Measurements from ENCODE around the gene TEK.

DNA sequence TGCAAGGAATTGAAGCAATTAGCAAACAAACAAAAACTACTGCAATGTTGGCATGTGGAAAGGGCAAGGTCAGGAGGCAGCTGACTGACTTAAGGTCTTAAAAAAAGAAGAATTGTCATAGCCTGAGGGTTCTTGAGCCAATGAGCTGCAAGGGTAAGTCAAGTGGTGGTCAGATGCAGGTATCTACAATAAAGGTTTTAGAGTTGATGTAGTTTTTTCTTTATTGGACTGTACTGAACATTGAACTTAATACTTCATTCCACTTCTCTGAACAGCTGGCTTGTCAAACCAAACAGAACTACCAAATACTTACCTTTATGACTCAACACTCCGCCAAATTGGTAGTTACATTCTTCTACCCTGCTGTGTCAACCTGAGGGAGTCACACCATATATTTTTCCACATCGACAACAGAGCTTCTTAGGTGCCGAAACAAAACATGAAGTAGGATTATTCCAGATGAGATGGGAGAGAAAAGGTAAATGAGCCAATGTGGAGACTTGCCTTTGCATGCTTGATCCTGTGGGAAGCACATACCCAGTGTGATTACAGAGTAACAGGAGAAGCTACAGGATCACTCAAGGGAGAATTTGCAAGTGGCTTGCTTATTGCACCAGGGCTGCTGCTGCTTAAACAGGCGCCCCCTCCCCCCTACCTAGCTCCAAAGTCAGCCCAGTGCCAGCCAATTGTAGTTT is 152.6 kb downstream of the TEK start:
- TF ChIP-seq, protein P1, sequence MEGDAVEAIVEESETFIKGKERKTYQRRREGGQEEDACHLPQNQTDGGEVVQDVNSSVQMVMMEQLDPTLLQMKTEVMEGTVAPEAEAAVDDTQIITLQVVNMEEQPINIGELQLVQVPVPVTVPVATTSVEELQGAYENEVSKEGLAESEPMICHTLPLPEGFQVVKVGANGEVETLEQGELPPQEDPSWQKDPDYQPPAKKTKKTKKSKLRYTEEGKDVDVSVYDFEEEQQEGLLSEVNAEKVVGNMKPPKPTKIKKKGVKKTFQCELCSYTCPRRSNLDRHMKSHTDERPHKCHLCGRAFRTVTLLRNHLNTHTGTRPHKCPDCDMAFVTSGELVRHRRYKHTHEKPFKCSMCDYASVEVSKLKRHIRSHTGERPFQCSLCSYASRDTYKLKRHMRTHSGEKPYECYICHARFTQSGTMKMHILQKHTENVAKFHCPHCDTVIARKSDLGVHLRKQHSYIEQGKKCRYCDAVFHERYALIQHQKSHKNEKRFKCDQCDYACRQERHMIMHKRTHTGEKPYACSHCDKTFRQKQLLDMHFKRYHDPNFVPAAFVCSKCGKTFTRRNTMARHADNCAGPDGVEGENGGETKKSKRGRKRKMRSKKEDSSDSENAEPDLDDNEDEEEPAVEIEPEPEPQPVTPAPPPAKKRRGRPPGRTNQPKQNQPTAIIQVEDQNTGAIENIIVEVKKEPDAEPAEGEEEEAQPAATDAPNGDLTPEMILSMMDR (IDR thresholded peaks at IDR 0.05), result no peak
- no peak for TF ChIP-seq POLR2A (IDR thresholded peaks at IDR 0.05)
